K562 (cell line): ENCODE measurements around the gene ARSK. TPM values are rescaled to one million over a fixed set of nuclear protein-coding genes. Genes with fewer than 3 reads are reported as not detected.
A peak's percentile ranks its signal among the peaks of the same experiment; 100 is the strongest.

Source experiments
- BACH1 ChIP-seq: fragments of 200-800 bp; sonication (Bioruptor generic); IDR thresholded peaks from 2 replicates; pipeline ENCODE4 v1.6.1; 2016; ENCODE audit warnings: missing genetic modification characterization, missing compliant biosample characterization
- EP300 ChIP-seq: IDR thresholded peaks from 2 replicates; pipeline ENCODE4 v1.6.1; 2012; ENCODE audit warnings: low read length, improper control_type of control experiment
- FOXK1 ChIP-seq: sonication (generic); formaldehyde crosslinking; IDR thresholded peaks from 2 replicates; pipeline ENCODE4 v1.8.0; 2022; ENCODE audit warnings: missing genetic modification reagents, mild to moderate bottlenecking, borderline replicate concordance
- MAFF ChIP-seq: IDR thresholded peaks from 2 replicates; pipeline ENCODE4 v1.6.1; 2012; ENCODE audit warnings: low read length, improper control_type of control experiment
- MAFG ChIP-seq: fragments of 450-650 bp; conservative IDR thresholded peaks from 2 replicates; pipeline ENCODE4 v1.6.1; 2016; ENCODE audit warnings: missing genetic modification characterization, missing compliant biosample characterization
- MAFK ChIP-seq: IDR thresholded peaks from 2 replicates; pipeline ENCODE4 v1.6.1; 2011; ENCODE audit warnings: low read length, improper control_type of control experiment
- MNT ChIP-seq, 2 experiments: fragments of 450-650 bp; conservative IDR thresholded peaks; 2 replicates each; pipeline ENCODE4 v1.6.1; 2017; ENCODE audit warnings: mild to moderate bottlenecking in 2 of 2, moderate library complexity in 2 of 2
- NFE2 ChIP-seq: IDR thresholded peaks from 2 replicates; pipeline ENCODE4 v1.6.1; 2014; ENCODE audit warnings: antibody characterized with exemption, low read depth
- NFE2L1 ChIP-seq: fragments of 450-650 bp; IDR thresholded peaks from 2 replicates; pipeline ENCODE4 v1.6.1; 2016; ENCODE audit warnings: missing genetic modification characterization, low read depth, mild to moderate bottlenecking, missing compliant biosample characterization, moderate library complexity, borderline replicate concordance
- SPI1 ChIP-seq: IDR thresholded peaks from 2 replicates; pipeline ENCODE4 v1.6.1; 2011; ENCODE audit warnings: low read depth, low read length, control low read depth, borderline replicate concordance
- TAF1 ChIP-seq: IDR thresholded peaks from 2 replicates; pipeline ENCODE4 v1.6.1; 2011; ENCODE audit warnings: mild to moderate bottlenecking, low read length, moderate library complexity; ENCODE audit not compliant: insufficient read depth, control insufficient read depth, severe bottlenecking; ENCODE audit errors: extremely low read depth
- TCF15 ChIP-seq: fragments of 250-450 bp; sonication (Bioruptor Pico); IDR thresholded peaks from 2 replicates; pipeline ENCODE4 v1.8.0; 2022; ENCODE audit warnings: moderate library complexity, mild to moderate bottlenecking, inconsistent platforms
- ZNF316 ChIP-seq: fragments of 450-650 bp; IDR thresholded peaks from 2 replicates; pipeline ENCODE4 v1.6.1; 2016
- polyA plus RNA-seq, 8 experiments: library from polyadenylated mRNA; depleted of rRNA in 4 of 8; stranded (reverse) in 5 of 8; unstranded in 3 of 8; fragments of >200 nt; fragmentation: Nextera tagmentation in 2 of 8; fragmentation: Illumina TruSeq in 1 of 8; extraction: Ambion mirVana in 2 of 8; extraction: Trizol in 1 of 8; gene quantifications; 2 replicates each; pipeline versions ENCODE4 v1.2.1 to v1.2.3, GENCODE V29; 2011 to 2014; ENCODE audit warnings: inconsistent platforms in 1 of 8, missing spikeins in 1 of 8
- total RNA-seq, 7 experiments: library from RNA; depleted of rRNA in 6 of 7; stranded (reverse); fragments of >200 nt in 6 of 7; fragmentation: Illumina TruSeq in 2 of 7; extraction: Trizol in 2 of 7; gene quantifications; 2 replicates each; pipeline versions ENCODE4 v1.2.1 to v1.2.3, GENCODE V29; 2011 to 2021; ENCODE audit warnings: low replicate concordance in 1 of 7

ARSK gene
- total and polyA plus RNA-seq, 9 of the 15 experiments (the other 6 are each of a cell fraction or from before 2014, with no cell fraction given): 2.7 to 9.4 (median 7.1) TPM

GRCh38 chr5:95615164-95615467 lies 60.2 kb downstream of the ARSK start (continued):
- 0 out of 4 replicates have a peak, but pooled peaks of 1 of the 2 experiments have one; percentile 22 for TF ChIP-seq MNT (conservative IDR thresholded peaks at IDR 0.05)
- peak; percentile 98 for TF ChIP-seq ZNF316
- no peak for TF ChIP-seq EP300
- no peak for TF ChIP-seq TAF1
- TF ChIP-seq MAFG: peak; percentile 97
- TF ChIP-seq FOXK1 (CRISPR knock-in tag): no peak
- TF ChIP-seq NFE2: peak; percentile 95
- peak; percentile 92 for TF ChIP-seq NFE2L1 (tag)
- TF ChIP-seq MAFK: peak; percentile 92
- TF ChIP-seq MAFF: peak; percentile 97
- TF ChIP-seq BACH1 (tag): peak; percentile 82; the same call in 1 of the 2 replicates
- no peak for TF ChIP-seq TCF15 (CRISPR knock-in tag)
- TF ChIP-seq SPI1: peak; percentile 81; the same call in 1 of the 2 replicates
- TF ChIP-seq, all 486 proteins: peak for 13
